GM12873 (cell line): ENCODE measurements around the gene ITPR1.

ENCODE experiments used
- TF ChIP-seq, protein P1 (sequence below): IDR thresholded peaks from 2 replicates; pipeline ENCODE4 v1.5.1; 2012; ENCODE audit warnings: low read depth, mild to moderate bottlenecking, moderate library complexity, low read length, control low read depth; ENCODE audit not compliant: insufficient read depth; ENCODE audit errors: missing control alignments

ITPR1 gene

DNA sequence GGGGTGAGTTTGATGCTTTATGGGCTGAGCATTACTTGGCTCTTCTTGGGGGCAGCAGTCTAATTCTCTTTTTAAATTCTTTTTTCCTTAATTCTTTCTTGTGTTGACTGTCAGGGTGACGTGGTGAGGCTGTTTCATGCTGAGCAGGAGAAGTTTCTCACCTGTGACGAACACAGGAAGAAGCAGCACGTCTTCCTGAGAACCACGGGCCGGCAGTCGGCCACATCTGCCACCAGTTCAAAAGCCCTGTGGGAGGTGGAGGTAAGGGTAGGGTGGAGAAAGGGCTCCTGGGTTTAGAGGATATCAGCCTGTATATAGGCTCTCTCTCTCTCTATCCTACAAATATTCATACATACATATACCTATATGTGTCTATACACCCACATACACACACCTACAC is 152.3 kb downstream of the ITPR1 start:
- TF ChIP-seq, protein P1, sequence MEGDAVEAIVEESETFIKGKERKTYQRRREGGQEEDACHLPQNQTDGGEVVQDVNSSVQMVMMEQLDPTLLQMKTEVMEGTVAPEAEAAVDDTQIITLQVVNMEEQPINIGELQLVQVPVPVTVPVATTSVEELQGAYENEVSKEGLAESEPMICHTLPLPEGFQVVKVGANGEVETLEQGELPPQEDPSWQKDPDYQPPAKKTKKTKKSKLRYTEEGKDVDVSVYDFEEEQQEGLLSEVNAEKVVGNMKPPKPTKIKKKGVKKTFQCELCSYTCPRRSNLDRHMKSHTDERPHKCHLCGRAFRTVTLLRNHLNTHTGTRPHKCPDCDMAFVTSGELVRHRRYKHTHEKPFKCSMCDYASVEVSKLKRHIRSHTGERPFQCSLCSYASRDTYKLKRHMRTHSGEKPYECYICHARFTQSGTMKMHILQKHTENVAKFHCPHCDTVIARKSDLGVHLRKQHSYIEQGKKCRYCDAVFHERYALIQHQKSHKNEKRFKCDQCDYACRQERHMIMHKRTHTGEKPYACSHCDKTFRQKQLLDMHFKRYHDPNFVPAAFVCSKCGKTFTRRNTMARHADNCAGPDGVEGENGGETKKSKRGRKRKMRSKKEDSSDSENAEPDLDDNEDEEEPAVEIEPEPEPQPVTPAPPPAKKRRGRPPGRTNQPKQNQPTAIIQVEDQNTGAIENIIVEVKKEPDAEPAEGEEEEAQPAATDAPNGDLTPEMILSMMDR = no peak

DNA sequence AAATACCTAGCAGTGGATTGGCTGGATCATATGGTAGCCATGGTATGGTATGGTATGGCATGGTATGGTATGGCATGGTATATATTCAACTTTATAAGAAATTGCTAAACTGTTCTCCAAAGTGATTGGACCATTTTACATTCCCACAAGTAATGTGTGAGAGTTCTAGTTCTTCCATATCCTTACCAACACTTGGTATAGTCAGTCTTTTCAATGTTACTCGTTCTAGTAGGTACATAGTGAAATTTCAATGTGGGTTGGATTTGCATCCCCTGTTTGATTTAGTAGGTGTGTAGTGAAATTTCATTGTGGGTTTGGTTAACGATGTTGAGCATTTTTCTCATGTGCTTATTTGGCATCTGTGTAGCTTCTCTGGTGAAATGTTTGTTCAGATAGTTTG is 154.3 kb downstream of the ITPR1 start:
- TF ChIP-seq, protein P1 = no peak

DNA sequence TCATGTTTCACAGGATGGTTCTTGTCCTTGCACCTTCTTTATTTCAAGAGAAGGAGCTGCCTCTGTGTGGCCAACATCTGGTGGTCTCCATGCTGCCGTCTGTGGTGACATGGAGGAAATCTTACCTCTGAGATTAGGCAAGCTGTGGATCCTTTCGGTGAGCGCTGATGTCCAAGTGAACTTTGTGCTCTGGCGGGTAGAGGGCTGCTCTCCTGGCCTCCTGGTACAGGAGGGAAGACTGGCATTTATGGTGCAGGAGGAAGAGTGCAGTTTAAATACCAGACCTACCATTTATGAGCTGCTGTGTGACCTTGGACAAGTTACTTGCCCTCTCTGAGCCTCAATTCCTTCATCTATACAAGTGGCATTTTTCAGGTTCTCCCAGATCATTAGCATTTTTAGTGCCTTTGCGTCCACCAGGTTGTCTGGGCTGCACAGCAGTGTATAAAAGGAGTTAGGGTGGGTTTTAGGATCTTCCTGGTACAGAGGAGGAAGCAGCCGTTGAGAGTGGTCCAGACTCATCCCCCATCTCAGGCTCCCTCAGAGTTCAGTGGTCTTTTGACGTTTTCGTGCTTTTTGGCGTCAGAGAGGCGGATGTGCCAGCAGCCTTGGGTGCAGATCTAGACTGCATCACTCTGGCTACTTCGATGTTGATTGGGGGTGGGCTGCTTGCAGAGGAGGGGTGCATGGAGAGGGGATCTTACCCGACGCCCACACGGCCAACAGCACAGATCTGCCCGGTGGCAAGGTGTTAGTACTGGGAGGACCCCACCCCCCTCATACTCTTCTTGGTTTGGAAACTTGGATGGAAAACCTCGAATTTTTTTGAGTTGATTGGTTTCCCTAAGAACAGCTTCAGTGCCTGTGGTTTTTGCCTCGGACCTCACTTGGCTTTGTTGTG is 162.2 kb downstream of the ITPR1 start:
- TF ChIP-seq, protein P1 = no peak

DNA sequence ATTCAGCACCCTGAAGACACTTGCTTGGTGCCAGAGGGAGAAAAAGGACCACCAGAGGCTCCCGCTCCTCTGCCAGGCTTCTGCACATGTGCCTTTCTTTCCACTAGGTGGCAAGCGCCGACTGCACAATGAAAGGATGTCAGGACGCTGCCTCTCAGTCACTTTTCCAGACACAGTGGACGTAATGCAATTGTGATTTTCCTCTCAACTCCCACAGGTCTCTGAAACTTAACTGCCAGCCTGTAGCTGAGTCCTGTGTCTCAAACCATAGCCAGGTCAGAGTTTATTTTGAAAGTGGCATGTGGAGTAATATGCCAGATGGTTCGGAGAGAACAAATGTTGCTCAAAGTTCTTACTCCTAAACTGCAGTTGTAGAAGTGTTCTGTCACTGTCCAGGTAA is 162.9 kb downstream of the ITPR1 start:
- TF ChIP-seq, protein P1 = peak; percentile 48

DNA sequence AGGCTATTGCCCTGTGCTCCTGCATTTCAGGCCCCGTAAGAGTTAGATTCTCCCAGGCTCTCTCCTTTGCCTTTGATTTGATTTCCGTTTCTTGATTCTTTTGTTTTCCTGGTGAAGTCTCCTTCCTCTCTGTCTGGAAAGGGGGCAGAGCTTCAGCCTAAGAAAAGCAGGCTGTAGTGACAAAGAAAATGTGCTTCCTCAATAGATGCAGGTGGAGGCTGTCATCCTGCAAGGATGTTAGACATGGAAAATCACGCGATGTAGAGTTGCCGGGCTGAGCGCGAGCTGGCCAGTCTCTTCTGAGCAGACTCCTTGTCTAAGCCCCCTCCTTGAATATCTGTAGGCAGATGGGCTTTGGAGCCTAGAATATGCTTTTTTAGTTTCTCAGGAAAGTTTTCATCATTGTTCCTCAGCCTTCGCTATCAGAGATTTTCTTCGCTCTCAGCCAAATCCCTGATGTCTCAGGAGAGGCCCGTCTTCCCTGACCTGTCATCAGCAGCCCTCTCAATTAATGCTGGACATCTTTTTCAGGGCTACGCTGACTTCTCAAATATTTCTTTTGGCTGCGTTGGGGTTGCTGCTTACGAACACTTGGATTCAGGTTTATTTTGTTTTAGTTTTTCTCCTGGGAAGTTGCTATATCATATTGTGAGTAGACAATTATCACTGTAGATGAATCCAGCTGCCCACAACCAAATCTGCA is 163.6 kb downstream of the ITPR1 start:
- TF ChIP-seq, protein P1 = no peak

DNA sequence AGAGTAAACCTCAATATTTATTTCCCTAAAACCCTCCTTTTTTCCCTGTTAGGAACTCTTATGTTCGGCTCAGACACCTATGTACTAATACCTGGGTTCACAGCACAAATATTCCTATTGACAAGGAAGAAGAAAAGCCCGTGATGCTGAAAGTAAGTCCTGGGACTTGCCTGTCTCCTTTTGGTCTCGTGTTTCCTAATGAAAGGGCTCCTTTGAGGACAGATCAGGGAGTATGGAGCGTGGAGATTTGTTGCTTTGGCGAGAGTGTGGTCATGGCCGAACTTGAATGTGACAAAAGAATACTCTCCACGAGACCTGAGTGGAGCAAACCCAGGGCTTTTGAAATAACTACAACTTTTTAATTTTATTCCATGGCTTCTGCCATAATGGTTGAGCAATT is 167.8 kb downstream of the ITPR1 start:
- TF ChIP-seq, protein P1 = no peak

DNA sequence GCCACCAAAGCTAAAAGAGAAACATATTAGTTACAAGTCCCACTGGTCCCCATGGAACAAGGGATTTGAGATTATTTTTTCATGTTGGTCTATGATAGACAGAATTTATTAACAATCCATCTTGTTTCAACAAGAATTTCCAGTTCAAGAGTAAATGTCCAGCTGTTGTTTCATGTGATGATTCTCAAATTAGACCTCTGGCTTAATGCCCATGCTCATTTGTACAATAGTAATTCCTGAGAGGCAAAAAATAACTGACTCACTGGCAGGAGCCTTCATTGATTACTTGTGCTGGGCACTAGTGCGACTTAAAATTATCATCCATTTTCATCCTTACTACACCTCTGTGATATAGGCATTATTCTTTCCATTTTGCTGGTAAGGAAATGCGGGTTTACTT is 171.3 kb downstream of the ITPR1 start:
- TF ChIP-seq, protein P1 = no peak
